Caco-2 (cell line): ENCODE measurements around the gene SLC36A3. TPM values are rescaled to one million over a fixed set of nuclear protein-coding genes. Genes with fewer than 3 reads are reported as not detected.

Experiments used
- BruUV-seq: library from RNA; stranded (reverse); fragments of 400-500 nt; replicated peaks from 2 replicates; lab custom pipeline; 2021; lab: Mats Ljungman, UMichigan
- CTCF ChIA-PET: fragments of 300-600 bp; sonication (Branson Sonifier 250); formaldehyde crosslinking; loops from one replicate; lab custom pipeline; 2022; ENCODE audit warnings: antibody characterized with exemption; lab: Charles Lee
- POLR2A ChIA-PET: fragments of 300-600 bp; sonication (Branson Sonifier 250); formaldehyde crosslinking; loops from one replicate; lab custom pipeline; 2022; ENCODE audit warnings: antibody characterized with exemption; lab: Charles Lee
- DNase-seq, 2 experiments: peaks; one replicate each; pipeline versions ENCODE4 v3.0.0 to v3.0.0-alpha.2; 2020 to 2022
- H3K27me3 ChIP-seq: replicated peaks from 2 replicates; pipeline ENCODE4 v1.6.0; 2011; ENCODE audit warnings: low read length; ENCODE audit not compliant: control insufficient read depth, insufficient read depth
- H3K36me3 ChIP-seq: 2 replicates; pipeline ENCODE4 v1.5.1; 2011; ENCODE audit warnings: low read length; ENCODE audit not compliant: control insufficient read depth, insufficient read depth
- H3K4me1 ChIP-seq: fragments of 250-450 bp; sonication (Bioruptor Pico); 2 replicates; pipeline ENCODE4 v1.5.1; 2020; ENCODE audit warnings: mild to moderate bottlenecking
- H3K4me3 ChIP-seq: 2 replicates; pipeline ENCODE4 v1.5.1; 2011; ENCODE audit warnings: low read depth, mild to moderate bottlenecking, control low read depth, low read length
- H3K9me3 ChIP-seq: fragments of 250-450 bp; sonication (Bioruptor Pico); 2 replicates; pipeline ENCODE4 v1.5.1; 2020; ENCODE audit warnings: mild to moderate bottlenecking, moderate library complexity
- H3K27ac Mint-ChIP-seq: one replicate; pipeline ENCODE4 v1.8.0; 2022; ENCODE audit warnings: mixed read lengths; ENCODE audit not compliant: unreplicated experiment
- H3K27me3 Mint-ChIP-seq: one replicate; pipeline ENCODE4 v1.8.0; 2022; ENCODE audit warnings: mixed read lengths; ENCODE audit not compliant: insufficient read depth, unreplicated experiment
- H3K36me3 Mint-ChIP-seq: one replicate; pipeline ENCODE4 v1.8.0; 2022; ENCODE audit warnings: mild to moderate bottlenecking, mixed read lengths; ENCODE audit not compliant: insufficient read depth, unreplicated experiment
- H3K4me1 Mint-ChIP-seq: one replicate; pipeline ENCODE4 v1.8.0; 2022; ENCODE audit warnings: low read depth, mixed read lengths; ENCODE audit not compliant: unreplicated experiment
- H3K4me3 Mint-ChIP-seq: one replicate; pipeline ENCODE4 v1.8.0; 2022; ENCODE audit warnings: mild to moderate bottlenecking, moderate library complexity, mixed read lengths; ENCODE audit not compliant: unreplicated experiment
- H3K9me3 Mint-ChIP-seq: one replicate; pipeline ENCODE4 v1.8.0; 2022; ENCODE audit warnings: mixed read lengths; ENCODE audit not compliant: unreplicated experiment
- intact Hi-C: fragments of 100-400 bp; cut with micrococcal nuclease; formaldehyde crosslinking; loops from one replicate; pipeline ENCODE4 v1.10.0; 2022; ENCODE audit not compliant: unreplicated experiment
- total RNA-seq: library from RNA; stranded (reverse); gene quantifications from 2 replicates; pipeline ENCODE4 v1.2.3, GENCODE V29; 2022
- TF ChIP-seq, protein P1 (sequence below), 2 experiments: fragments of 200-600 bp in 1 of 2; IDR thresholded peaks; 1 replicate in 1 of 2; 2 replicates in 1 of 2; pipeline versions ENCODE4 v1.5.1 to v1.8.0; 2011 to 2022; ENCODE audit warnings: antibody characterized with exemption in 1 of 2, control low read depth in 1 of 2, inconsistent platforms in 1 of 2, low read depth in 1 of 2, low read length in 1 of 2, mild to moderate bottlenecking in 1 of 2, moderate library complexity in 1 of 2; ENCODE audit not compliant: insufficient read depth in 1 of 2, severe bottlenecking in 1 of 2, unreplicated experiment in 1 of 2

Gene SLC36A3
- total RNA-seq, 1 experiment from 2014 or later: not detected

DNA sequence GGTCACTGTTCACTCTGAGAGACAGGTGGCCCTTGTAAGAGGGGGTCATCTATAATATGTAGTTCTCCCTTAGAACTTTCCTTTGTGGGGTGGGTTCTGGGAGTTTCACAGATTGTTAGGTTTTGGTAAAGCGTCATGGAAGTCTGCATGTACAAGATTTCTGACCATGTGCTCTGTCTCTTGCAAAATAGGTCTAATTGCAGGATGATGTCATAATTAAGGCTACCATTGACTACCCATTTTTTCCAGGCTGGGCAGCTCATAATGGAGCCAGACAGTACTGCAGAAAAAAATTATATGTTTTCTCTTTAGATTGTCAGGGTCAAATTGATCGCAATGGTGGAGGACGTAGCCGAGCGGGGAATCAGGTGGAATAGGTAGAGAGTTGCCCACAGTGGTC lies 54.3 kb downstream of the SLC36A3 start:
- intact Hi-C loops: no loop called here
- H3K27me3 Mint-ChIP-seq: no peaks in the 10 kb centered on the region

DNA sequence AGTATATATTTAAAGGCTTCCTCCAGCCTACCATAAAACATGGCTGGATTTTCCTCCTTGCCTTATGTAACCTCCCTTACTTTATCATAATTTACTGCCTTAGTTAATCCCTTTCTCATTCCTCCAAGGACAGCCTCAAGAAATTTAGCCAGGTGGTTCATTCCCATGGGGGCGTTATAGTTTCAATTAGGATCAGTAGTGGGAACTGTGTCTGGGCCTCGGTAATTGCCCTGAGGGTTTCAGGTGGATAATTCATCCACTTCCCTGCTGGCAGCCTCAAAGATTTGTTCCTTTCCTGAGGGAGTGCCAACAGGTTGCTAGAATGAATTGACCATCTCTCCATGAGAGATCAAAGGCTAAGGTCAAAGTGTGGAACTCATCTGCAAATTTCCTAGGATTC lies 54.9 kb downstream of the SLC36A3 start:
- ChIA-PET POLR2A (no interaction called here), CTCF (no interaction called here)
- no peaks in the 10 kb centered on the region for H3K27me3 Mint-ChIP-seq
- H3K36me3 Mint-ChIP-seq: peaks cover 11% of the 10 kb centered on the region
- H3K27ac Mint-ChIP-seq: no peak overlapping the region
- H3K27me3 ChIP-seq: no peaks in the 10 kb centered on the region
- intact Hi-C loops: no loop called here
- TF ChIP-seq, protein P1, sequence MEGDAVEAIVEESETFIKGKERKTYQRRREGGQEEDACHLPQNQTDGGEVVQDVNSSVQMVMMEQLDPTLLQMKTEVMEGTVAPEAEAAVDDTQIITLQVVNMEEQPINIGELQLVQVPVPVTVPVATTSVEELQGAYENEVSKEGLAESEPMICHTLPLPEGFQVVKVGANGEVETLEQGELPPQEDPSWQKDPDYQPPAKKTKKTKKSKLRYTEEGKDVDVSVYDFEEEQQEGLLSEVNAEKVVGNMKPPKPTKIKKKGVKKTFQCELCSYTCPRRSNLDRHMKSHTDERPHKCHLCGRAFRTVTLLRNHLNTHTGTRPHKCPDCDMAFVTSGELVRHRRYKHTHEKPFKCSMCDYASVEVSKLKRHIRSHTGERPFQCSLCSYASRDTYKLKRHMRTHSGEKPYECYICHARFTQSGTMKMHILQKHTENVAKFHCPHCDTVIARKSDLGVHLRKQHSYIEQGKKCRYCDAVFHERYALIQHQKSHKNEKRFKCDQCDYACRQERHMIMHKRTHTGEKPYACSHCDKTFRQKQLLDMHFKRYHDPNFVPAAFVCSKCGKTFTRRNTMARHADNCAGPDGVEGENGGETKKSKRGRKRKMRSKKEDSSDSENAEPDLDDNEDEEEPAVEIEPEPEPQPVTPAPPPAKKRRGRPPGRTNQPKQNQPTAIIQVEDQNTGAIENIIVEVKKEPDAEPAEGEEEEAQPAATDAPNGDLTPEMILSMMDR (IDR thresholded peaks at IDR 0.05; ENCODE audit: insufficient read depth in 1 of 2, low read depth in 1 of 2, low read length in 1 of 2, severe bottlenecking in 1 of 2, unreplicated experiment in 1 of 2): no peak
- H3K9me3 ChIP-seq: no peaks in the 10 kb centered on the region
- no peak overlapping the region for H3K4me3 Mint-ChIP-seq
- no peak for DNase-seq
- H3K4me3 ChIP-seq: no peak overlapping the region
- no TSS peak for BruUV-seq
- H3K36me3 ChIP-seq: no peaks in the 10 kb centered on the region
- peaks cover 16% of the 10 kb centered on the region for H3K4me1 ChIP-seq
- H3K4me1 Mint-ChIP-seq: peaks cover 18% of the 10 kb centered on the region
- no peaks in the 10 kb centered on the region for H3K9me3 Mint-ChIP-seq

More for the DNA sequence above, 54.3 kb downstream of the SLC36A3 start:
- no peaks in the 10 kb centered on the region for H3K9me3 Mint-ChIP-seq
- Histone ChIP-seq H3K4me3 (no peak overlapping the region), H3K4me1 (peaks cover 16% of the 10 kb centered on the region), H3K27me3 (no peaks in the 10 kb centered on the region), H3K36me3 (no peaks in the 10 kb centered on the region), H3K9me3 (no peaks in the 10 kb centered on the region)
- no peak for DNase-seq
- no TSS peak for BruUV-seq
- peaks cover 23% of the 10 kb centered on the region for H3K4me1 Mint-ChIP-seq
- TF ChIP-seq, protein P1 (IDR thresholded peaks at IDR 0.05; ENCODE audit: insufficient read depth in 1 of 2, low read depth in 1 of 2, low read length in 1 of 2, severe bottlenecking in 1 of 2, unreplicated experiment in 1 of 2): no peak
- peaks cover 11% of the 10 kb centered on the region for H3K36me3 Mint-ChIP-seq
- no peak overlapping the region for H3K27ac Mint-ChIP-seq
- ChIA-PET POLR2A (no interaction called here), CTCF (no interaction called here)
- H3K4me3 Mint-ChIP-seq: no peak overlapping the region

DNA sequence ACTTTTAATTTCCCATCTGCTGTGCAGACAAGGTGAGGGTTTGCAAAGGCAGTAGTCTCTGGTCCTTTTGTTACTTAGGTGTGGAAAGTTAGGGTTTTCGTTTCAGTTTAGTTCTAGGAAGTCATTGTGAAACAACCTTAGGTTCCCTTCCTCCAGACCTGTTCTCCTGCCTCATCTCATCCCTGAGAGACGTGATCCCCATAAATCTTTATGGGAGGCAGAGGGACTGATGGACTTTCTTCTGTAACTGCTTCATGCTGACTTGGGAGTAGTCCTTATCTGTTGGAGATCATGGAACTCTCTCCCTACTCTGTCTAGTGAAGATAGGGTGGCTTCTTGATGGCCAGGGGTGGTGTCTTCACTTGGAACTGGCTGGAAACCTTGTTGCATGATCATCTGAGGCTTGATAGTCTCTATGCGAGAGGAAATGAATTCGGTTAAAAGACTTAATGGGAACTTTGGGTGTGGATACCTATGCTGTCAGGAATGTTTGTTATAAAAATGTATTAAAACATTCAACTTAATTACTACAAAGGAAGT lies 57.8 kb downstream of the SLC36A3 start:
- no peak for DNase-seq
- ChIA-PET CTCF (no interaction called here), POLR2A (no interaction called here)
- H3K27me3 ChIP-seq: no peaks in the 10 kb centered on the region
- Mint-ChIP-seq H3K9me3 (no peaks in the 10 kb centered on the region), H3K36me3 (no peaks in the 10 kb centered on the region), H3K27me3 (no peaks in the 10 kb centered on the region), H3K27ac (no peak overlapping the region), H3K4me3 (no peak overlapping the region), H3K4me1 (peaks cover 6% of the 10 kb centered on the region)
- H3K4me1 ChIP-seq: peaks cover 7% of the 10 kb centered on the region
- H3K4me3 ChIP-seq: no peak overlapping the region
- no peaks in the 10 kb centered on the region for H3K36me3 ChIP-seq
- intact Hi-C loops: no loop called here
- no TSS peak for BruUV-seq
- H3K9me3 ChIP-seq: no peaks in the 10 kb centered on the region
- TF ChIP-seq, protein P1 (IDR thresholded peaks at IDR 0.05; ENCODE audit: insufficient read depth in 1 of 2, low read depth in 1 of 2, low read length in 1 of 2, severe bottlenecking in 1 of 2, unreplicated experiment in 1 of 2): no peak
